Neuronal stem cell (in vitro differentiated cells): ENCODE data around the gene DNAH8.

Source experiments
- DNase-seq: peaks from one replicate; pipeline ENCODE4 v3.0.0-alpha.2; 2013; ENCODE audit warnings: low spot score
- H2AFZ ChIP-seq: one replicate; pipeline ENCODE4 v1.6.1; 2013; ENCODE audit warnings: mild to moderate bottlenecking, low read length, inconsistent platforms
- H2AK5ac ChIP-seq: 2 replicates; pipeline ENCODE4 v1.6.1; 2013; ENCODE audit warnings: low read depth, mild to moderate bottlenecking, inconsistent platforms, low read length, moderate library complexity, mixed read lengths
- H2BK120ac ChIP-seq: 2 replicates; pipeline ENCODE4 v1.6.1; 2013; ENCODE audit warnings: low read depth, mild to moderate bottlenecking, inconsistent platforms, low read length, moderate library complexity, mixed read lengths
- H2BK12ac ChIP-seq: one replicate; pipeline ENCODE4 v1.6.1; 2013; ENCODE audit warnings: low read length, inconsistent platforms
- H2BK15ac ChIP-seq: 2 replicates; pipeline ENCODE4 v1.6.1; 2013; ENCODE audit warnings: mild to moderate bottlenecking, low read length, inconsistent platforms, mixed read lengths
- H2BK5ac ChIP-seq: one replicate; pipeline ENCODE4 v1.6.1; 2013; ENCODE audit warnings: inconsistent platforms, mild to moderate bottlenecking, low read length, moderate library complexity
- H3K14ac ChIP-seq: one replicate; pipeline ENCODE4 v1.6.1; 2013; ENCODE audit warnings: low read length, inconsistent platforms
- H3K18ac ChIP-seq: 2 replicates; pipeline ENCODE4 v1.6.1; 2013; ENCODE audit warnings: low read length, inconsistent platforms
- H3K23ac ChIP-seq: 2 replicates; pipeline ENCODE4 v1.6.1; 2013; ENCODE audit warnings: low read depth, mild to moderate bottlenecking, mixed read lengths, low read length, inconsistent platforms; ENCODE audit not compliant: poor library complexity
- H3K27ac ChIP-seq: replicated peaks from 3 replicates; pipeline ENCODE4 v1.5.1; 2013; ENCODE audit warnings: low read length, inconsistent platforms
- H3K27me3 ChIP-seq, 3 experiments: 2 replicates each; pipeline ENCODE4 v1.6.1; 2013; ENCODE audit warnings: low read length in 3 of 3, mild to moderate bottlenecking in 2 of 3, inconsistent platforms in 1 of 3, low read depth in 1 of 3, mixed read lengths in 1 of 3, moderate library complexity in 1 of 3; ENCODE audit not compliant: control insufficient read depth in 3 of 3, insufficient read depth in 3 of 3
- H3K36me3 ChIP-seq, 2 donors: replicated peaks in 1 of 2; 2 replicates each; pipeline ENCODE4 v1.6.1; 2013; ENCODE audit warnings: low read length in 2 of 2; ENCODE audit not compliant: control insufficient read depth in 2 of 2, insufficient read depth in 2 of 2
- H3K4ac ChIP-seq: 2 replicates; pipeline ENCODE4 v1.6.1; 2013; ENCODE audit warnings: inconsistent platforms, mild to moderate bottlenecking, low read length, moderate library complexity
- H3K4me1 ChIP-seq, 2 donors: 1 replicate in 1 of 2; 2 replicates in 1 of 2; pipeline ENCODE4 v1.6.1; 2013; ENCODE audit warnings: low read length in 2 of 2, low read depth in 1 of 2; ENCODE audit not compliant: control insufficient read depth in 2 of 2, insufficient read depth in 1 of 2
- H3K4me2 ChIP-seq: one replicate; pipeline ENCODE4 v1.6.1; 2013; ENCODE audit warnings: mild to moderate bottlenecking, low read length, inconsistent platforms; ENCODE audit not compliant: insufficient read depth, poor library complexity, severe bottlenecking
- H3K4me3 ChIP-seq, 2 donors: 2 replicates each; pipeline ENCODE4 v1.5.1; 2013; ENCODE audit warnings: low read length in 2 of 2, mild to moderate bottlenecking in 2 of 2, inconsistent platforms in 1 of 2, moderate library complexity in 1 of 2
- H3K79me1 ChIP-seq: one replicate; pipeline ENCODE4 v1.6.1; 2013; ENCODE audit warnings: low read depth, mild to moderate bottlenecking, inconsistent platforms, low read length, moderate library complexity
- H3K9ac ChIP-seq: one replicate; pipeline ENCODE4 v1.6.1; 2013; ENCODE audit warnings: mild to moderate bottlenecking, low read depth, low read length, inconsistent platforms; ENCODE audit not compliant: poor library complexity
- H3K9me3 ChIP-seq, 2 donors: replicated peaks in 1 of 2; 2 replicates each; pipeline versions ENCODE3 to v1.6.1; 2013; ENCODE audit warnings: low read length in 2 of 2, mild to moderate bottlenecking in 2 of 2, inconsistent platforms in 1 of 2, low read depth in 1 of 2, mixed read lengths in 1 of 2, moderate library complexity in 1 of 2; ENCODE audit not compliant: control insufficient read depth in 2 of 2, insufficient read depth in 1 of 2
- H4K8ac ChIP-seq: one replicate; pipeline ENCODE4 v1.6.1; 2013; ENCODE audit warnings: low read depth, mild to moderate bottlenecking, inconsistent platforms, low read length, moderate library complexity
- H4K91ac ChIP-seq: one replicate; pipeline ENCODE4 v1.6.1; 2013; ENCODE audit warnings: low read length, low read depth, mild to moderate bottlenecking, inconsistent platforms; ENCODE audit not compliant: poor library complexity
- WGBS, 2 donors: extraction: QIAGEN DNeasy Blood & Tissue Kit; methylation state at CpG; one replicate each; pipeline ENCODE4 v1.1.7; 2013; ENCODE audit warnings: missing lambda C conversion rate in 2 of 2, mixed read lengths in 1 of 2; ENCODE audit not compliant: insufficient read length in 2 of 2, insufficient replicate concordance in 1 of 2; ENCODE audit errors: extremely low coverage in 2 of 2; 5-methylcytosine and 5-hydroxymethylcytosine counted together

DNAH8 gene

DNA sequence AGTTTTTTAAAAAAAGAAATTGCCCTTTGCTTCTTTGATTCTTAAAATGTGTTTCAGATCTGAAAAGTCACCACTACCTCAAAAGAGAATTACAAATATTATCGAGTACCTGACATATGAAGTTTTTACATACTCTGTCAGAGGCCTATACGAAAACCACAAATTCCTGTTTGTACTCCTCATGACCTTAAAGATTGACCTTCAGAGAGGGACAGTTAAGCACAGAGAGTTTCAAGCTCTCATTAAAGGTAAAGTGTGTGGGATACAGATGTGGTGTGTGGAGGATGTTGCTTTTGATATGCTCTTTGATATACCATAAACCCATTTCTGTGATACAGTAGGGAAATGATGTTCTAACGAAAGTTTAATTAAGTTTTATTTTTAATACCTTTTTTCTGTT lies 223.6 kb downstream of the DNAH8 start:
- Histone ChIP-seq H2BK12ac (no peak overlapping the region), H2BK5ac (no peak overlapping the region), H3K23ac (no peak overlapping the region), H4K91ac (no peak overlapping the region), H3K4me1 (peaks cover 0 to 2% of the 10 kb centered on the region in 2 donors), H4K8ac (no peak overlapping the region), H3K18ac (no peak overlapping the region), H3K4me2 (no peak overlapping the region), H2BK15ac (no peak overlapping the region), H3K79me1 (no peaks in the 10 kb centered on the region), H3K9me3 (no peaks in the 10 kb centered on the region), H3K27ac (no peak overlapping the region), H3K9ac (no peak overlapping the region), H3K4me3 (no peak overlapping the region), H3K36me3 (no peaks in the 10 kb centered on the region), H3K4ac (no peak overlapping the region), H3K27me3 (no peaks in the 10 kb centered on the region), H2BK120ac (no peak overlapping the region), H2AFZ (no peak overlapping the region), H3K14ac (no peak overlapping the region), H2AK5ac (no peak overlapping the region)
- no CpG with 5 or more reads among the region's 3 CpGs for WGBS, 2 donors
- no peak for DNase-seq

DNA sequence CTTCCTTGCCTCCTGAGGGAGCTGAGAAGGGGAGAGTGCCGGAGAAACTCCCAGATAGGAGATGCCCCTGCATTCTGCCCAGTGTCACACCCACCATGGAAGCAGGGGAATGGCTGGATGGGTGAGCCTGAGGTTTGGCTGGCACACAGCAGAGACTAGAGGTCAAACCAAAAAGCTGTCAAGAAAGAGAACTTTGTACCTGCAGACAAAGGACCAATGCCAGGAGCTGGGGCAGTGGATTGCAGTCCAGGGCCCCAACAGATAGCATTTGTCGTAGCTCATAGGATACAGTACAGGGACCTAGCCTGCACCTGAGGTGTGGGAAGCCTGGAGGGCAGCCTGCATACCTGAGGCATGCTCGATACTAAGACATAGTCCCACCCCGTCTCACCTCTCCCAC lies 227.3 kb downstream of the DNAH8 start:
- no CpG with 5 or more reads among the region's 4 CpGs for WGBS, 2 donors
- no peaks in the 10 kb centered on the region for H3K27me3 ChIP-seq
- H3K23ac ChIP-seq = no peak overlapping the region
- no peak overlapping the region for H3K4me3 ChIP-seq
- H2BK12ac ChIP-seq = no peak overlapping the region
- H3K79me1 ChIP-seq = no peaks in the 10 kb centered on the region
- no peak overlapping the region for H2AK5ac ChIP-seq
- H3K4me1 ChIP-seq = peaks cover 0 to 2% of the 10 kb centered on the region in 2 donors
- no peak overlapping the region for H4K91ac ChIP-seq
- H2BK15ac ChIP-seq = no peak overlapping the region
- H3K18ac ChIP-seq = no peak overlapping the region
- no peaks in the 10 kb centered on the region for H3K36me3 ChIP-seq
- H4K8ac ChIP-seq = no peak overlapping the region
- no peak overlapping the region for H2AFZ ChIP-seq
- no peak overlapping the region for H2BK5ac ChIP-seq
- H2BK120ac ChIP-seq = no peak overlapping the region
- no peak overlapping the region for H3K9ac ChIP-seq
- H3K4ac ChIP-seq = no peak overlapping the region
- no peak overlapping the region for H3K14ac ChIP-seq
- DNase-seq = no peak
- no peaks in the 10 kb centered on the region for H3K9me3 ChIP-seq
- H3K27ac ChIP-seq = no peak overlapping the region
- no peak overlapping the region for H3K4me2 ChIP-seq

DNA sequence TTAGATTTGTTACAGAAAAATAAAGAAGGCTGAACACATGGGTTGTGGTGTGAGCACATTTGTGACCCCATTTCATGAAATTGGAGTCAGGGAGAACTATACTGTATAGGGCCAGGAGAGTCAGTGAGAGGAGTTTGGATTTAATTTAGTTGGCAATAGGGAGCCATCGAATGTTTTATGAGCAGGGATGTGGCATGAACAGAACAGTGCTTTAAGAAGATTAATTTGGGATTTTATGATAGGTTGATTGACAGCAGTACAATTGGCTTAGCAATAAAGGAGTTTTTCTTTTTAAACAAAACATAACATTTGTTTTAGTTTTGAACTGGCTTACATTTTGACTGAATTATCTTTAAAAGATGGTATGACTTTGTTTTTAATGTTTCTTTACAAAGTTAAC lies 227.9 kb downstream of the DNAH8 start:
- no CpG with 5 or more reads among the region's 1 CpG for WGBS, 2 donors
- peaks cover 0 to 2% of the 10 kb centered on the region in 2 donors for H3K4me1 ChIP-seq
- no peak overlapping the region for H2BK120ac ChIP-seq
- no peak overlapping the region for H3K4me3 ChIP-seq
- no peak overlapping the region for H3K23ac ChIP-seq
- H3K36me3 ChIP-seq = no peaks in the 10 kb centered on the region
- H2AFZ ChIP-seq = no peak overlapping the region
- H3K79me1 ChIP-seq = no peaks in the 10 kb centered on the region
- no peak overlapping the region for H3K4ac ChIP-seq
- no peak overlapping the region for H3K27ac ChIP-seq
- H3K4me2 ChIP-seq = no peak overlapping the region
- H3K27me3 ChIP-seq = no peaks in the 10 kb centered on the region
- H2BK5ac ChIP-seq = no peak overlapping the region
- no peaks in the 10 kb centered on the region for H3K9me3 ChIP-seq
- no peak overlapping the region for H2AK5ac ChIP-seq
- no peak overlapping the region for H2BK12ac ChIP-seq
- no peak overlapping the region for H4K91ac ChIP-seq
- DNase-seq = no peak
- no peak overlapping the region for H3K9ac ChIP-seq
- H3K14ac ChIP-seq = no peak overlapping the region
- H3K18ac ChIP-seq = no peak overlapping the region
- H2BK15ac ChIP-seq = no peak overlapping the region
- no peak overlapping the region for H4K8ac ChIP-seq

DNA sequence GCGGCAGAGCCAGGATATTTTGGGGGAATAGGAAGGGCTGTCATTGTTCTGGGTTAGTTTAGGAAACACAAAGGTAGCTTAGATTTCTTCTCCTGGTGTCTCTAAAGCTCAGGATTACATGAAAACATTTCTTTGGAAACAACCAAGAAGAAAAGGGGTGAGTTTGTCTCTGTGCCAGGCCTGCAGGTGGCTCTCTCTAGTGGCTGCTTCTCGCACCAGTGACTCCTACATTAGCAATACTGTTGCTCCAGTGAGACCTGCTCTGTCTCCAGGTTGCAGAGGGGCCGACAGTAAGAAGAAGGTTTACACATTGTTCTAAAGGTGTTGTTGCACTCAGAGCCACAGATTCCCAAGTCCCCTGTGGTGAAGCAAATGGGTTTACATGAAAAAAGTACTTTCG lies 228.9 kb downstream of the DNAH8 start:
- Histone ChIP-seq H3K4ac (no peak overlapping the region), H3K9me3 (no peaks in the 10 kb centered on the region), H3K79me1 (no peaks in the 10 kb centered on the region), H3K27ac (no peak overlapping the region), H3K23ac (no peak overlapping the region), H2AFZ (no peak overlapping the region), H3K9ac (no peak overlapping the region), H3K27me3 (no peaks in the 10 kb centered on the region), H2BK12ac (no peak overlapping the region), H3K4me3 (no peak overlapping the region), H3K14ac (no peak overlapping the region), H2BK5ac (no peak overlapping the region), H2BK120ac (no peak overlapping the region), H4K91ac (no peak overlapping the region), H2AK5ac (no peak overlapping the region), H3K4me1 (peaks cover 0 to 2% of the 10 kb centered on the region in 2 donors), H4K8ac (no peak overlapping the region), H3K4me2 (no peak overlapping the region), H2BK15ac (no peak overlapping the region), H3K36me3 (no peaks in the 10 kb centered on the region), H3K18ac (no peak overlapping the region)
- no peak for DNase-seq
- WGBS, 2 donors = no CpG with 5 or more reads among the region's 4 CpGs
